ENCODE measurements around the gene GPAT3. TPM values are rescaled to one million over a fixed set of nuclear protein-coding genes. Genes with fewer than 3 reads are reported as not detected.

GPAT3 gene
- total and polyA plus RNA-seq, 2 experiments from 2014 or later = 1.2 to 2.0 TPM

DNA sequence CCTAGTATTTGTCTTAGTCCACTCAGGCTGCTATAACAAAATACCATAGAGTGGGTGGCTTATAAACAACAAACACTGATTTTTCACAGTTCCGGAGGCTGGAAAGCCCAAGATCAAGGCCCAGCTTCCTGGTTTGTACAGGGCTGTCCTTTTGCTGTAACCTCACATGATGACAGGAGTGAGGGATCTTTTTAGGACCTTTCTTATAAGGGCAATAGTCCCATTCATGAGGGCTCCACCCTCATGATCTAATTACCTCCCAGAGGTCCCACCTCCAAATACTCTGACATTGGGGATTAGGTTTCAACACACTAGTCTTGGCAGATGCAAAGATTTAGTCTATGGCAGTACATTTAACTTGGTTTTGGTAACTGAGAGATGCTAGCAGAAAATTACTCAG lies 20.9 kb downstream of the GPAT3 start:
- no peaks in the 10 kb centered on the region for H3K36me3 Mint-ChIP-seq (ENCODE audit: low read depth)
- DNase-seq (ENCODE audit: low spot score) (no peak), ATAC-seq (no peak)
- H3K27ac ChIP-seq (ENCODE audit: low read depth) = no peak overlapping the region
- no peak overlapping the region for H3K4me3 Mint-ChIP-seq
- no peaks in the 10 kb centered on the region for H4K20me1 ChIP-seq (replicated peaks; ENCODE audit: insufficient read depth)
- no peaks in the 10 kb centered on the region for H3K9me2 ChIP-seq (ENCODE audit: insufficient read depth)
- peaks cover 3% of the 10 kb centered on the region; the same call in 1 of the 2 replicates for H3K4me1 ChIP-seq (ENCODE audit: insufficient read depth)
- no peak overlapping the region for H3K4me3 ChIP-seq
- H3K4me1 Mint-ChIP-seq = peaks cover 2% of the 10 kb centered on the region; the same call in 1 of the 3 replicates
- no peak overlapping the region for H3K27ac Mint-ChIP-seq
- no peak overlapping the region for H2AFZ ChIP-seq
- no peaks in the 10 kb centered on the region for H3K9me3 Mint-ChIP-seq
- H3K4me2 ChIP-seq = no peak overlapping the region
- H3K36me3 ChIP-seq (ENCODE audit: insufficient read depth) = no peaks in the 10 kb centered on the region
- no peaks in the 10 kb centered on the region for H3F3A ChIP-seq (replicated peaks; ENCODE audit: low read depth)
- H3K27me3 Mint-ChIP-seq (ENCODE audit: insufficient read depth, low read depth, poor library complexity) = no peaks in the 10 kb centered on the region
- H3K27me3 ChIP-seq (ENCODE audit: insufficient read depth) = no peaks in the 10 kb centered on the region
- no peaks in the 10 kb centered on the region for H3K79me2 ChIP-seq (replicated peaks; ENCODE audit: insufficient read depth)
- TF ChIP-seq ZNF114 (CRISPR knock-in tag; IDR thresholded peaks at IDR 0.05) (no peak), EZH2phosphoT487 (IDR thresholded peaks at IDR 0.05; ENCODE audit: unreplicated experiment) (no peak), ZNF462 (CRISPR knock-in tag; IDR thresholded peaks at IDR 0.05) (no peak), JUNB (IDR thresholded peaks at IDR 0.05; ENCODE audit: unreplicated experiment) (no peak), STAT1 (IDR thresholded peaks at IDR 0.05; ENCODE audit: unreplicated experiment) (no peak), REST (IDR thresholded peaks at IDR 0.05; ENCODE audit: unreplicated experiment) (no peak), EZH2 (IDR thresholded peaks at IDR 0.05; ENCODE audit: low read depth, unreplicated experiment) (no peak)
- TF ChIP-seq, protein P1, sequence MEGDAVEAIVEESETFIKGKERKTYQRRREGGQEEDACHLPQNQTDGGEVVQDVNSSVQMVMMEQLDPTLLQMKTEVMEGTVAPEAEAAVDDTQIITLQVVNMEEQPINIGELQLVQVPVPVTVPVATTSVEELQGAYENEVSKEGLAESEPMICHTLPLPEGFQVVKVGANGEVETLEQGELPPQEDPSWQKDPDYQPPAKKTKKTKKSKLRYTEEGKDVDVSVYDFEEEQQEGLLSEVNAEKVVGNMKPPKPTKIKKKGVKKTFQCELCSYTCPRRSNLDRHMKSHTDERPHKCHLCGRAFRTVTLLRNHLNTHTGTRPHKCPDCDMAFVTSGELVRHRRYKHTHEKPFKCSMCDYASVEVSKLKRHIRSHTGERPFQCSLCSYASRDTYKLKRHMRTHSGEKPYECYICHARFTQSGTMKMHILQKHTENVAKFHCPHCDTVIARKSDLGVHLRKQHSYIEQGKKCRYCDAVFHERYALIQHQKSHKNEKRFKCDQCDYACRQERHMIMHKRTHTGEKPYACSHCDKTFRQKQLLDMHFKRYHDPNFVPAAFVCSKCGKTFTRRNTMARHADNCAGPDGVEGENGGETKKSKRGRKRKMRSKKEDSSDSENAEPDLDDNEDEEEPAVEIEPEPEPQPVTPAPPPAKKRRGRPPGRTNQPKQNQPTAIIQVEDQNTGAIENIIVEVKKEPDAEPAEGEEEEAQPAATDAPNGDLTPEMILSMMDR (conservative IDR thresholded peaks at IDR 0.05; ENCODE audit: low read depth in 2 of 2) = no peak
- TF ChIP-seq, protein P2, sequence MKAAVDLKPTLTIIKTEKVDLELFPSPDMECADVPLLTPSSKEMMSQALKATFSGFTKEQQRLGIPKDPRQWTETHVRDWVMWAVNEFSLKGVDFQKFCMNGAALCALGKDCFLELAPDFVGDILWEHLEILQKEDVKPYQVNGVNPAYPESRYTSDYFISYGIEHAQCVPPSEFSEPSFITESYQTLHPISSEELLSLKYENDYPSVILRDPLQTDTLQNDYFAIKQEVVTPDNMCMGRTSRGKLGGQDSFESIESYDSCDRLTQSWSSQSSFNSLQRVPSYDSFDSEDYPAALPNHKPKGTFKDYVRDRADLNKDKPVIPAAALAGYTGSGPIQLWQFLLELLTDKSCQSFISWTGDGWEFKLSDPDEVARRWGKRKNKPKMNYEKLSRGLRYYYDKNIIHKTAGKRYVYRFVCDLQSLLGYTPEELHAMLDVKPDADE (IDR thresholded peaks at IDR 0.05) = no peak

Data from GM23338 (cell line).